ENCODE measurements around the gene DCLK1.

Gene DCLK1

GRCh38 chr13:36131222-36131930 is at the start of gene DCLK1:
Gene DCLK1 (minus strand): TSS chr13:36131382.
- peak; percentile 71 for DNase-seq

- no peak for DNase-seq
Observed at GRCh38 chr13:36175621-36176020, 44.4 kb upstream of the DCLK1 start.

GRCh38 chr13:36174923-36175322 is 43.7 kb upstream of the DCLK1 start:
- no peak for DNase-seq

- DNase-seq, result no peak
Observed at GRCh38 chr13:36173571-36174322, 42.6 kb upstream of the DCLK1 start.

- no peak for DNase-seq
Observed at GRCh38 chr13:36166046-36166445, 34.9 kb upstream of the DCLK1 start.

- peak; percentile 86 for DNase-seq
Observed at GRCh38 chr13:36163809-36164308, 32.7 kb upstream of the DCLK1 start.

- peak; percentile 62 for DNase-seq
Observed at GRCh38 chr13:36163286-36163685, 32.1 kb upstream of the DCLK1 start.

- no peak for DNase-seq
Observed at GRCh38 chr13:36160297-36160696, 29.1 kb upstream of the DCLK1 start.

- DNase-seq, result no peak
Observed at GRCh38 chr13:36158611-36159010, 27.4 kb upstream of the DCLK1 start.

- DNase-seq, result no peak
Observed at GRCh38 chr13:36157480-36157879, 26.3 kb upstream of the DCLK1 start.

- DNase-seq, result no peak
Observed at GRCh38 chr13:36154567-36155291, 23.5 kb upstream of the DCLK1 start.

- DNase-seq, result no peak
Observed at GRCh38 chr13:36151591-36151990, 20.4 kb upstream of the DCLK1 start.

GRCh38 chr13:36148446-36148845 is 17.3 kb upstream of the DCLK1 start:
- no peak for DNase-seq

- DNase-seq, result no peak
Observed at GRCh38 chr13:36147330-36147729, 16.1 kb upstream of the DCLK1 start.

- no peak for DNase-seq
Observed at GRCh38 chr13:36146511-36147269, 15.5 kb upstream of the DCLK1 start.

GRCh38 chr13:36143738-36144137 is 12.6 kb upstream of the DCLK1 start:
- DNase-seq, result no peak

GRCh38 chr13:36142735-36143134 is 11.6 kb upstream of the DCLK1 start:
- DNase-seq, result peak; percentile 19

GRCh38 chr13:36135876-36136275 is 4.7 kb upstream of the DCLK1 start:
- no peak for DNase-seq

GRCh38 chr13:36134632-36135031 is 3.5 kb upstream of the DCLK1 start:
- no peak for DNase-seq

GRCh38 chr13:36133950-36134626 is 2.9 kb upstream of the DCLK1 start:
- no peak for DNase-seq

- no peak for DNase-seq
Observed at GRCh38 chr13:36132376-36132775, 1.2 kb upstream of the DCLK1 start.

GRCh38 chr13:36131931-36132297 is 732 bp upstream of the DCLK1 start:
- no peak for DNase-seq
